Measurements from ENCODE around the gene LMO3. TPM values are rescaled to one million over a fixed set of nuclear protein-coding genes. Genes with fewer than 3 reads are reported as not detected.

The LMO3 gene
- total RNA-seq, 4 donors from 2014 or later = 1.2 to 8.2 (median 3.8) TPM

DNA sequence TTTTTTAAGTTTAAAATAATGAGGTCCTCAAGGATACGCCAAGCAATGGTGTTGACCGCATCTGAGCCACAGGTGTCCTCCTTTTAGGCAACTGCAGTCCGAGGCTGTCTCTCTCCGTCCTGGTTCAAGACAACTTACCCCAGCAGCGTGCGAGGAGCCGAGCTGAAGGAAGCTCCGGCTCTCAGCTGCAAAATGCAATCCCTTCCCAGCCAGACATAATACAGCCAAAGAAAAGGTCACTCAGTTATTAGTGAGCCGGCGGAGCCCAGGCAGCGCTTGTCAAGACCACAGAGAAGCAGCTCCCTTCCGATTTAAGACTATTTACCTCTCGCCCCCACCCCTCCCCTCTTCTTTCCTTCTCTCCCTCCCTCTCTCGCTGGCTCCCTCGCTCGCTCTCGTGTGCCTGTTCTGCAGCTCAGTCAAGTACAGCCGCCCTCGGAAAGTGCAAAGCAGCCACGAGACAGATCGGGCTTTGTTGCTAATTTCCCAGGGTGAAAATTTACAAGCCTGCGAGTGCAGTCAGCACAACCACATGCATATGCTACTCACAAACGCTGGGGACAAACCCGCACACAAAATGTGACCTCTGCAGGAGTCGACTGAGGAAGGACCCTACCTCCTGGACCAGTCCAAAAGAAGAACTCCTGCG is 363 bp upstream of the LMO3 start:
- H3K4me1 ChIP-seq = peaks cover 25% of the 10 kb centered on the region
- no peak for DNase-seq (ENCODE audit: low spot score in 2 of 2)
- peak overlapping the region; percentile 51 for H3K4me3 ChIP-seq
- under 1% methylated on average over 26 of the region's 26 CpGs for WGBS
- no peaks in the 10 kb centered on the region for H3K36me3 ChIP-seq
- TF ChIP-seq POLR2AphosphoS5 (IDR thresholded peaks at IDR 0.05) = no peak
- TF ChIP-seq POLR2A (IDR thresholded peaks at IDR 0.05) = no peak
- TF ChIP-seq, protein P1, sequence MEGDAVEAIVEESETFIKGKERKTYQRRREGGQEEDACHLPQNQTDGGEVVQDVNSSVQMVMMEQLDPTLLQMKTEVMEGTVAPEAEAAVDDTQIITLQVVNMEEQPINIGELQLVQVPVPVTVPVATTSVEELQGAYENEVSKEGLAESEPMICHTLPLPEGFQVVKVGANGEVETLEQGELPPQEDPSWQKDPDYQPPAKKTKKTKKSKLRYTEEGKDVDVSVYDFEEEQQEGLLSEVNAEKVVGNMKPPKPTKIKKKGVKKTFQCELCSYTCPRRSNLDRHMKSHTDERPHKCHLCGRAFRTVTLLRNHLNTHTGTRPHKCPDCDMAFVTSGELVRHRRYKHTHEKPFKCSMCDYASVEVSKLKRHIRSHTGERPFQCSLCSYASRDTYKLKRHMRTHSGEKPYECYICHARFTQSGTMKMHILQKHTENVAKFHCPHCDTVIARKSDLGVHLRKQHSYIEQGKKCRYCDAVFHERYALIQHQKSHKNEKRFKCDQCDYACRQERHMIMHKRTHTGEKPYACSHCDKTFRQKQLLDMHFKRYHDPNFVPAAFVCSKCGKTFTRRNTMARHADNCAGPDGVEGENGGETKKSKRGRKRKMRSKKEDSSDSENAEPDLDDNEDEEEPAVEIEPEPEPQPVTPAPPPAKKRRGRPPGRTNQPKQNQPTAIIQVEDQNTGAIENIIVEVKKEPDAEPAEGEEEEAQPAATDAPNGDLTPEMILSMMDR (IDR thresholded peaks at IDR 0.05) = no peak
- no peak for TF ChIP-seq EP300 (IDR thresholded peaks at IDR 0.05)
- peaks cover 24% of the 10 kb centered on the region for H3K27me3 ChIP-seq
- H3K27ac ChIP-seq = peak overlapping the region; percentile 46
- no peaks in the 10 kb centered on the region for H3K9me3 ChIP-seq

DNA sequence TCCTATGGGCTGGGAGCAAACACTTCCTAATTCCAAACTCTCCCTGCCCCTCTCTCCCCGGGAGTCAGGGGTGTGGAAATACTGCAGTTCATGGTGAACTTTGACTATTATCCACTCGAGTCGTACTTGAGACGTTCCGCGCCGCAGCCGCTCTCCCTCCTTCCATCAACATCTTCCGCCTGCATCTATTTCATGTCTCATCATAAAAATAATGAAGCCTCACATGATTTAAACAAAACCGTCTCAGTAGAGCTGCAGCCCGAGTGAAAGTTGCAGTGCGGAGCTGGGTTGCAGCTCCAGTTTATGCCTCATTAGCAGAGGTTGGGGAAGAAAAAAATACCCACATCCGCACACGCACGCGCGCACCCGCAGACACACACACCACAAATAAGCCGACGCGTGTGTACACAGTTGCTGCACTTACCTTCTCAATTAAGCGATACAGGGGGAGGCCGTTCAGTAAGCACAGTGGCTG is 283 bp downstream of the LMO3 start:
- Histone ChIP-seq H3K4me3 (peak overlapping the region; percentile 51), H3K4me1 (peaks cover 25% of the 10 kb centered on the region), H3K9me3 (no peaks in the 10 kb centered on the region), H3K27me3 (peaks cover 21% of the 10 kb centered on the region), H3K36me3 (no peaks in the 10 kb centered on the region), H3K27ac (peak overlapping the region; percentile 46)
- TF ChIP-seq, protein P1 (IDR thresholded peaks at IDR 0.05) = no peak
- no peak for TF ChIP-seq POLR2A (IDR thresholded peaks at IDR 0.05)
- no peak for TF ChIP-seq POLR2AphosphoS5 (IDR thresholded peaks at IDR 0.05)
- TF ChIP-seq EP300 (IDR thresholded peaks at IDR 0.05) = no peak
- DNase-seq (ENCODE audit: low spot score in 2 of 2) = peak in 1 of 2 donors; percentile 57
- WGBS = 1% methylated on average over 23 of the region's 23 CpGs

DNA sequence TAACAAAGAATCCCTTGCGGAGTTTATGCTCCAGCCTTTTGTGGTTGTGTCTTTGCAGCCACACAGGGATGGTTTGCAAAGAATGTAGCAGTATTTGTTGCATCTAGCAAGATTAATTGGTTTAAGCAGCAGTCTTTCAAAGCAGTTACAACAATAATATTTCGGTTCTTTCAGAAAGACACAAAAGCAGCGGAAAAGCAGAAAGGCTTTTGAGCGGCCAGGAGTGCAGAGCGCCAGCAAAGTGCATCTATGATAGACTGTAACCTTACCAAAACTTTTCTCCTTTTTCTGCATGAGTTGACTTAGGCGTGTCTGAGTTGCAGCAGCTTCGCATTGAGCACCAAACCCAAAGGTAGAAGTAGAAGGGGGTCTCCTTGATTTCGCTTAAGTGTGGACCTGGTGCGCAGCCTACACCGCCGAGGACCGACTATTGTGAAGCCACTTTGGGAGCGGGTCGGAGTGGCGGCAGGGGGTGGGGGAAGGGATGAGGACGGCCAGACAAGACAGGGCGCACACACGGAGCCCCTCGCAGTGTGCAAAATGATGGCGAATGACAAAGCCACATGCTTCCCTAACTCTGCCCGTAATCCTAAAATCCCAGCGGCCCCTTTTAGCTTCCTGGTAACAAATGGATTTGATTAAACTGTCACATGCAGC is 1.2 kb downstream of the LMO3 start:
- H3K27me3 ChIP-seq = peaks cover 18% of the 10 kb centered on the region
- H3K4me1 ChIP-seq = peaks cover 25% of the 10 kb centered on the region
- H3K9me3 ChIP-seq = no peaks in the 10 kb centered on the region
- no peak overlapping the region for H3K27ac ChIP-seq
- no peaks in the 10 kb centered on the region for H3K36me3 ChIP-seq
- H3K4me3 ChIP-seq = peak overlapping the region; percentile 51
- 18% methylated on average over 22 of the region's 22 CpGs for WGBS
- no peak for DNase-seq (ENCODE audit: low spot score in 2 of 2)
- TF ChIP-seq EP300 (IDR thresholded peaks at IDR 0.05) (no peak), POLR2AphosphoS5 (IDR thresholded peaks at IDR 0.05) (no peak), POLR2A (IDR thresholded peaks at IDR 0.05) (no peak)
- TF ChIP-seq, protein P1 (IDR thresholded peaks at IDR 0.05) = no peak

DNA sequence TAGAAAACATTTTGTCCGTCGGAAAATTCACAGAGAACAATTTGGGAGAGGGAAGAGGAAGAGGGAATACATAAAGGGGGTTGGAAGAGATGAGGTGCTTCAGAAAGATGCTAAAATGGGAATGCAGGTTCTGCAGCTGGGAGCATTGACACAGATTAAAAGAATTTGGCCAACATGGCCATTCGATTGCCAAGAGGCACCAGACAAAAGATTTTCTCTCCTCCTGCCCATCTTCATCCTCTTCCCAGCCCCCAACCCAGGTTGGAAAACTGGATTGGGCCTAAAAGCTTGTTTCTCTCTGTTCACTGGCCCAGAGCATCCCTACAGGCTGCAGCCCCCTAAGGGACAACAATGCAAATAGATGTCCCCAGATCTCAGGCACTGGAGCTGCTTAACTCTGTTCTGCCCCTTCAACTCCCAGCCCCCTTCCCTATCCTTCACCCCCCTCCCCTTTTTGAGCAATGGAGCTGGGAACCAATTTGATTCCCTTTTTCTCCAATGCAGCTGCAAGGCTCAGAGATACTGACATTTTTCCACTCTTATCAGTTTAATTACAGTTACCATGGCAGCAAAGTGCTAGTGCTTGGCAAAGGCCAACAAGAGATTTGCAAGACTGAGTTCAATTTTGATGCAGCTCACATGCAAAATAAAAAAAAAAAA is 1.9 kb downstream of the LMO3 start:
- H3K4me3 ChIP-seq = peak overlapping the region; percentile 51
- no peak for DNase-seq (ENCODE audit: low spot score in 2 of 2)
- no peak for TF ChIP-seq POLR2AphosphoS5 (IDR thresholded peaks at IDR 0.05)
- TF ChIP-seq, protein P1 (IDR thresholded peaks at IDR 0.05) = no peak
- no peak for TF ChIP-seq POLR2A (IDR thresholded peaks at IDR 0.05)
- TF ChIP-seq EP300 (IDR thresholded peaks at IDR 0.05) = no peak
- H3K36me3 ChIP-seq = no peaks in the 10 kb centered on the region
- H3K9me3 ChIP-seq = no peaks in the 10 kb centered on the region
- H3K27me3 ChIP-seq = peaks cover 18% of the 10 kb centered on the region
- peaks cover 20% of the 10 kb centered on the region for H3K4me1 ChIP-seq
- WGBS = 86% methylated on average over 3 of the region's 3 CpGs
- H3K27ac ChIP-seq = no peak overlapping the region
